B cell (primary cell): ENCODE data around the gene ACOXL. TPM values are rescaled to one million over a fixed set of nuclear protein-coding genes. Genes with fewer than 3 reads are reported as not detected.

Source experiments
- ATAC-seq: fragments of 200-7000 bp; cut with Tn5 transposase; one replicate; pipeline ENCODE4 v1.10.0; 2021; ENCODE audit warnings: low read depth, mild to moderate bottlenecking, moderate number of reproducible peaks, moderate library complexity
- CTCF ChIA-PET: fragments of 350-600 bp; sonication (Branson Sonifier 250); formaldehyde crosslinking; loops from one replicate; lab custom pipeline; 2021; ENCODE audit warnings: antibody characterized with exemption, inconsistent platforms; lab: Charles Lee
- POLR2A ChIA-PET: fragments of 350-600 bp; sonication (Branson Sonifier 250); formaldehyde crosslinking; loops from one replicate; lab custom pipeline; 2021; ENCODE audit warnings: antibody characterized with exemption; lab: Charles Lee
- DNase-seq: peaks from one replicate; pipeline ENCODE4 v3.0.0; 2013
- H2AFZ ChIP-seq: 2 replicates; pipeline ENCODE4 v1.6.1; 2012; ENCODE audit warnings: mild to moderate bottlenecking, low read depth, low read length; ENCODE audit not compliant: insufficient read depth, poor library complexity, severe bottlenecking
- H3K27ac ChIP-seq, 2 donors: 1 replicate in 1 of 2; 2 replicates in 1 of 2; pipeline ENCODE4 v1.5.1; 2012 to 2013; ENCODE audit warnings: low read length in 2 of 2, mild to moderate bottlenecking in 2 of 2, moderate library complexity in 1 of 2
- H3K27me3 ChIP-seq, 4 experiments: fragments of 200-600 bp in 1 of 4; sonication (generic) in 1 of 4; replicated peaks in 1 of 4; 1 replicate in 2 of 4; 2 replicates in 2 of 4; pipeline versions ENCODE4 v1.6.1 to v1.7.0; 2013 to 2016; ENCODE audit warnings: low read length in 3 of 4, mild to moderate bottlenecking in 2 of 4, mixed read lengths in 1 of 4, moderate library complexity in 1 of 4; ENCODE audit not compliant: insufficient read depth in 4 of 4, control insufficient read depth in 3 of 4; ENCODE audit errors: control extremely low read depth in 1 of 4
- H3K36me3 ChIP-seq, 2 experiments: replicated peaks in 1 of 2; 1 replicate in 1 of 2; 2 replicates in 1 of 2; pipeline versions ENCODE4 v1.6.1 to v1.7.1; 2013; ENCODE audit warnings: low read length in 1 of 2; ENCODE audit not compliant: insufficient read depth in 2 of 2, control insufficient read depth in 1 of 2; ENCODE audit errors: control extremely low read depth in 1 of 2, extremely low read depth in 1 of 2
- H3K4me1 ChIP-seq, 2 donors: fragments of 200-600 bp in 1 of 2; sonication (generic) in 1 of 2; 1 replicate in 1 of 2; 2 replicates in 1 of 2; pipeline versions ENCODE4 v1.5.1 to v1.6.1; 2013 to 2017; ENCODE audit warnings: low read length in 2 of 2; ENCODE audit not compliant: control insufficient read depth in 2 of 2, insufficient read depth in 2 of 2
- H3K4me2 ChIP-seq: replicated peaks from 2 replicates; pipeline ENCODE3; 2012; ENCODE audit warnings: mild to moderate bottlenecking, low read depth, low read length; ENCODE audit not compliant: poor library complexity, severe bottlenecking
- H3K4me3 ChIP-seq, 5 experiments: fragments of 200-600 bp in 1 of 5; sonication (generic) in 1 of 5; 1 replicate in 3 of 5; 2 replicates in 2 of 5; pipeline versions ENCODE4 v1.5.1 to v1.7.0; 2011 to 2016; ENCODE audit warnings: low read length in 4 of 5, mild to moderate bottlenecking in 4 of 5, low read depth in 2 of 5, control low read depth in 1 of 5, moderate library complexity in 1 of 5; ENCODE audit not compliant: insufficient read depth in 1 of 5; ENCODE audit errors: control extremely low read depth in 1 of 5, extremely low read depth in 1 of 5
- H3K79me2 ChIP-seq: fragments of 200-600 bp; sonication (generic); one replicate; pipeline ENCODE4 v1.6.0; 2016; ENCODE audit warnings: low read length; ENCODE audit not compliant: control insufficient read depth, insufficient read depth
- H3K9ac ChIP-seq: fragments of 200-600 bp; sonication (generic); 2 replicates; pipeline ENCODE4 v1.6.1; 2017; ENCODE audit warnings: mild to moderate bottlenecking, low read length, moderate library complexity
- H3K9me3 ChIP-seq, 3 donors: one replicate each; pipeline versions ENCODE4 v1.6.1 to v1.7.1; 2013; ENCODE audit warnings: low read length in 2 of 3; ENCODE audit not compliant: control insufficient read depth in 2 of 3, insufficient read depth in 1 of 3; ENCODE audit errors: control extremely low read depth in 1 of 3
- H4K20me1 ChIP-seq: 2 replicates; pipeline ENCODE4 v1.6.0; 2012; ENCODE audit warnings: mild to moderate bottlenecking, low read length; ENCODE audit not compliant: insufficient read depth, control insufficient read depth, poor library complexity, severe bottlenecking
- H3K27ac Mint-ChIP-seq: one replicate; pipeline ENCODE4 v1.8.0; 2021; ENCODE audit warnings: mixed read lengths
- H3K27me3 Mint-ChIP-seq: one replicate; pipeline ENCODE4 v1.8.0; 2021; ENCODE audit warnings: mixed read lengths
- H3K4me1 Mint-ChIP-seq: one replicate; pipeline ENCODE4 v1.8.0; 2021; ENCODE audit warnings: mixed read lengths
- H3K4me3 Mint-ChIP-seq: one replicate; pipeline ENCODE4 v1.8.0; 2021; ENCODE audit warnings: mixed read lengths
- H3K9me3 Mint-ChIP-seq: one replicate; pipeline ENCODE4 v1.8.0; 2022; ENCODE audit warnings: mixed read lengths; ENCODE audit not compliant: insufficient read depth
- CTCF ChIP-seq: fragments of 200-600 bp; IDR thresholded peaks from one replicate; pipeline ENCODE4 v1.8.0; 2022; ENCODE audit warnings: antibody characterized with exemption, mild to moderate bottlenecking
- EZH2 ChIP-seq: IDR thresholded peaks from 2 replicates; pipeline ENCODE4 v1.6.1; 2012; ENCODE audit warnings: borderline replicate concordance, low read depth, mild to moderate bottlenecking, moderate library complexity, low read length; ENCODE audit not compliant: insufficient read depth, poor library complexity, severe bottlenecking
- WGBS: methylation state at CpG from one replicate; pipeline ENCODE4 v1.1.5; 2013; ENCODE audit warnings: missing lambda C conversion rate; ENCODE audit not compliant: insufficient coverage; 5-methylcytosine and 5-hydroxymethylcytosine counted together
- intact Hi-C: fragments of 100-400 bp; cut with micrococcal nuclease; formaldehyde crosslinking; loops from one replicate; pipeline ENCODE4 v1.10.0; 2022
- polyA plus RNA-seq: library from polyadenylated mRNA; depleted of rRNA; stranded (reverse); fragments of >200 nt; gene quantifications from 2 replicates; pipeline ENCODE4 v1.2.3, GENCODE V29; 2012
- total RNA-seq, 2 donors: library from RNA; stranded (reverse); fragments of 120-200 nt in 1 of 2; gene quantifications; 1 replicate in 1 of 2; 2 replicates in 1 of 2; pipeline versions ENCODE4 v1.2.3 to v1.2.4, GENCODE V29; 2013 to 2022

The ACOXL gene
- total and polyA plus RNA-seq, 2 donors (not counting 1 experiment from before 2014, with no cell fraction given): 0.06 TPM; not detected in 1

- no peak overlapping the region for H3K4me3 ChIP-seq
- CTCF ChIA-PET: no interaction called here
- no peaks in the 10 kb centered on the region for H4K20me1 ChIP-seq
- POLR2A ChIA-PET: no interaction called here
- Mint-ChIP-seq H3K27ac (no peak overlapping the region), H3K4me1 (no peaks in the 10 kb centered on the region), H3K4me3 (no peak overlapping the region), H3K9me3 (no peaks in the 10 kb centered on the region), H3K27me3 (peaks cover 51% of the 10 kb centered on the region)
- no peaks in the 10 kb centered on the region for H3K36me3 ChIP-seq
- ATAC-seq (no peak), DNase-seq (no peak)
- no CpG with 5 or more reads among the region's 2 CpGs for WGBS
- no peaks in the 10 kb centered on the region for H3K9me3 ChIP-seq
- H3K27ac ChIP-seq: no peak overlapping the region
- H2AFZ ChIP-seq: no peak overlapping the region
- H3K4me1 ChIP-seq: no peaks in the 10 kb centered on the region
- H3K27me3 ChIP-seq: peaks cover 0 to 7% (median 2%) of the 10 kb centered on the region in 4 experiments
- no peaks in the 10 kb centered on the region for H3K79me2 ChIP-seq
- intact Hi-C loops: no loop called here
- no peak for TF ChIP-seq CTCF
- no peak for TF ChIP-seq EZH2
- no peak overlapping the region for H3K9ac ChIP-seq
- H3K4me2 ChIP-seq: no peak overlapping the region
Measured at GRCh38 chr2:110774701-110775100, 42.3 kb downstream of the ACOXL start.

GRCh38 chr2:110777531-110778311, 45.3 kb downstream of the ACOXL start:
- Histone ChIP-seq H3K9me3 (no peaks in the 10 kb centered on the region), H3K9ac (no peak overlapping the region), H3K27ac (no peak overlapping the region), H3K79me2 (no peaks in the 10 kb centered on the region), H2AFZ (no peak overlapping the region), H4K20me1 (no peaks in the 10 kb centered on the region), H3K4me1 (no peaks in the 10 kb centered on the region), H3K4me3 (no peak overlapping the region), H3K36me3 (no peaks in the 10 kb centered on the region), H3K27me3 (peaks cover 0 to 4% (median 2%) of the 10 kb centered on the region in 4 experiments), H3K4me2 (no peak overlapping the region)
- TF ChIP-seq EZH2 (no peak), CTCF (no peak)
- H3K4me3 Mint-ChIP-seq: no peak overlapping the region
- H3K4me1 Mint-ChIP-seq: no peaks in the 10 kb centered on the region
- no peak overlapping the region for H3K27ac Mint-ChIP-seq
- intact Hi-C loops: no loop called here
- ChIA-PET CTCF (no interaction called here), POLR2A (no interaction called here)
- H3K9me3 Mint-ChIP-seq: no peaks in the 10 kb centered on the region
- WGBS: 93% methylated on average over 11 of the region's 12 CpGs
- ATAC-seq (no peak), DNase-seq (no peak)
- peaks cover 40% of the 10 kb centered on the region for H3K27me3 Mint-ChIP-seq
